Measurements from ENCODE around the gene SLC23A3.
A peak's percentile ranks its signal among the peaks of the same experiment; 100 is the strongest.

Gene SLC23A3

GRCh38 chr2:219186754-219187456, 17.1 kb upstream of the SLC23A3 start:
- peaks cover 17% of the 10 kb centered on the region for H3K4me1 Mint-ChIP-seq (ENCODE audit: low read depth)
- no peaks in the 10 kb centered on the region for H3K9me3 Mint-ChIP-seq
- H3K4me3 Mint-ChIP-seq, result no peak overlapping the region
- H3K27ac Mint-ChIP-seq, result peak overlapping the region; percentile 41
- no peaks in the 10 kb centered on the region for H3K27me3 Mint-ChIP-seq (ENCODE audit: low read depth)
- peaks cover 27% of the 10 kb centered on the region for H3K36me3 Mint-ChIP-seq (ENCODE audit: low read depth)

- no peak overlapping the region for H3K4me3 Mint-ChIP-seq
- H3K4me1 Mint-ChIP-seq (ENCODE audit: low read depth), result peaks cover 41% of the 10 kb centered on the region
- H3K36me3 Mint-ChIP-seq (ENCODE audit: low read depth), result peaks cover 42% of the 10 kb centered on the region
- peak overlapping the region; percentile 59 for H3K27ac Mint-ChIP-seq
- no peaks in the 10 kb centered on the region for H3K9me3 Mint-ChIP-seq
- no peaks in the 10 kb centered on the region for H3K27me3 Mint-ChIP-seq (ENCODE audit: low read depth)
These were observed 14.3 kb upstream of the SLC23A3 start for GRCh38 chr2:219184121-219184520.

DNA sequence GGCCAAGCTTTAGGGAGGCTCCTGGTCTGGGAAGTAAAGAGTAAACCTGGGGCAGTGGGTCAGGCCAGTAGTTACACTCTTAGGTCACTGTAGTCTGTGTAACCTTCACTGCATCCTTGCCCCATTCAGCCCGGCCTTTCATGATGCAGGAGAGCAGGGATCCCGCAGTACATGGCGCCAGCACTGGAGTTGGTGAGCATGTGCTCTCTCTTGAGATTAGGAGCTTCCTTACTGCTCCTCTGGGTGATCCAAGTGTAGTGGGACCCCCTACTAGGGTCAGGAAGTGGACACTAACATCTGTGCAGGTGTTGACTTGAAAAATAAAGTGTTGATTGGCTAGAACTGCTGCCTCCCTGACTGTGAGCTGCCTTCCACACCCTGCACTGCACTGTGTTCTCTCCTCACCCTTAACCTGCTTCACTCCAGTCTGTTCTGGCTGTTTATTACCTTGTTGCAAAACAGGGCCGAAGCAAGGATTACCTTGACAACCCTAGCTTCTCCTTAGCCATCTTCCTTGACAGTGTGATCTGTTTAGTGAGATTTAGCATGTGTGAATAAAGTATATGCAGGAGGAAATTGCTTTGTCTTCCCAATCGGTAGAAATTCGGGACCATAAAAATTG, 13.4 kb upstream of the SLC23A3 start:
- Mint-ChIP-seq H3K36me3 (ENCODE audit: low read depth) (peaks cover 42% of the 10 kb centered on the region), H3K4me3 (no peak overlapping the region), H3K4me1 (ENCODE audit: low read depth) (peaks cover 47% of the 10 kb centered on the region), H3K27me3 (ENCODE audit: low read depth) (no peaks in the 10 kb centered on the region), H3K9me3 (no peaks in the 10 kb centered on the region), H3K27ac (no peak overlapping the region)

DNA sequence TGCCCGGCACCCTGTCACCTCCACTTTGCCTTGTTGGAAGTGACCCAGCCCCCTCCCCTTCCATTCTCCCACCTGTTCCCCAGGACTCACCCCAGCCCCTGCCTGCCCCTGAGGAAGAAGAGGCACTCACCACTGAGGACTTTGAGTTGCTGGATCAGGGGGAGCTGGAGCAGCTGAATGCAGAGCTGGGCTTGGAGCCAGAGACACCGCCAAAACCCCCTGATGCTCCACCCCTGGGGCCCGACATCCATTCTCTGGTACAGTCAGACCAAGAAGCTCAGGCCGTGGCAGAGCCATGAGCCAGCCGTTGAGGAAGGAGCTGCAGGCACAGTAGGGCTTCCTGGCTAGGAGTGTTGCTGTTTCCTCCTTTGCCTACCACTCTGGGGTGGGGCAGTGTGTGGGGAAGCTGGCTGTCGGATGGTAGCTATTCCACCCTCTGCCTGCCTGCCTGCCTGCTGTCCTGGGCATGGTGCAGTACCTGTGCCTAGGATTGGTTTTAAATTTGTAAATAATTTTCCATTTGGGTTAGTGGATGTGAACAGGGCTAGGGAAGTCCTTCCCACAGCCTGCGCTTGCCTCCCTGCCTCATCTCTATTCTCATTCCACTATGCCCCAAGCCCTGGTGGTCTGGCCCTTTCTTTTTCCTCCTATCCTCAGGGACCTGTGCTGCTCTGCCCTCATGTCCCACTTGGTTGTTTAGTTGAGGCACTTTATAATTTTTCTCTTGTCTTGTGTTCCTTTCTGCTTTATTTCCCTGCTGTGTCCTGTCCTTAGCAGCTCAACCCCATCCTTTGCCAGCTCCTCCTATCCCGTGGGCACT, 12.7 kb upstream of the SLC23A3 start:
- no peak overlapping the region for H3K4me3 Mint-ChIP-seq
- no peaks in the 10 kb centered on the region for H3K9me3 Mint-ChIP-seq
- no peak overlapping the region for H3K27ac Mint-ChIP-seq
- no peaks in the 10 kb centered on the region for H3K27me3 Mint-ChIP-seq (ENCODE audit: low read depth)
- peaks cover 48% of the 10 kb centered on the region for H3K4me1 Mint-ChIP-seq (ENCODE audit: low read depth)
- H3K36me3 Mint-ChIP-seq (ENCODE audit: low read depth), result peaks cover 42% of the 10 kb centered on the region

- peaks cover 50% of the 10 kb centered on the region for H3K4me1 Mint-ChIP-seq (ENCODE audit: low read depth)
- H3K4me3 Mint-ChIP-seq, result peak overlapping the region; percentile 28
- H3K27ac Mint-ChIP-seq, result peak overlapping the region; percentile 49
- H3K9me3 Mint-ChIP-seq, result no peaks in the 10 kb centered on the region
- H3K27me3 Mint-ChIP-seq (ENCODE audit: low read depth), result no peaks in the 10 kb centered on the region
- peaks cover 38% of the 10 kb centered on the region for H3K36me3 Mint-ChIP-seq (ENCODE audit: low read depth)
These were observed 11.7 kb upstream of the SLC23A3 start for GRCh38 chr2:219181531-219181930.

DNA sequence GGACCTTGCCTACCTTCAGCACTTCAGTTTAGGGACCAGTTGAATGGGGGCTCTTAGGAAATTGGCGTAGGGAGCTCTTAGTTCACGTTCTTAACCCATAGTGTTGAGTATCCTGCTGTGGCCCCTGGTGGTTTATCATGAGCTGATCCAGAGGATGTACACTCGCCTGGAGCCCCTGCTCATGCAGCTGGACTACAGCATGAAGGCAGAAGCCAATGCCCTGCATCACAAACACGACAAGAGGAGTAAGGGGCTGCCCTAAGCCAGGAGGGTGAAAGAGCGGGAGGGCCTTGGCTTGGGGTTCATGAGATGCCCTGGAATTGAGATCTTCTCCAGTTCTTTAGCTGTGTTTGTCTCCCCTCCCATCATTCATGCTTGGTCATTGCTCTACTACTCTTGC, 11.1 kb upstream of the SLC23A3 start:
- peak overlapping the region; percentile 41 for H3K27ac Mint-ChIP-seq
- peak overlapping the region; percentile 59 for H3K4me3 Mint-ChIP-seq
- peaks cover 38% of the 10 kb centered on the region for H3K36me3 Mint-ChIP-seq (ENCODE audit: low read depth)

GRCh38 chr2:219179601-219180465, 10.0 kb upstream of the SLC23A3 start:
- Mint-ChIP-seq H3K4me3 (peak overlapping the region; percentile 89), H3K27me3 (ENCODE audit: low read depth) (no peaks in the 10 kb centered on the region), H3K4me1 (ENCODE audit: low read depth) (peaks cover 57% of the 10 kb centered on the region), H3K9me3 (no peaks in the 10 kb centered on the region), H3K27ac (peak overlapping the region; percentile 84), H3K36me3 (ENCODE audit: low read depth) (peaks cover 31% of the 10 kb centered on the region)

More for the DNA sequence above, 11.1 kb upstream of the SLC23A3 start:
- H3K4me1 Mint-ChIP-seq (ENCODE audit: low read depth), result peaks cover 51% of the 10 kb centered on the region
- H3K27me3 Mint-ChIP-seq (ENCODE audit: low read depth), result no peaks in the 10 kb centered on the region
- H3K9me3 Mint-ChIP-seq, result no peaks in the 10 kb centered on the region

DNA sequence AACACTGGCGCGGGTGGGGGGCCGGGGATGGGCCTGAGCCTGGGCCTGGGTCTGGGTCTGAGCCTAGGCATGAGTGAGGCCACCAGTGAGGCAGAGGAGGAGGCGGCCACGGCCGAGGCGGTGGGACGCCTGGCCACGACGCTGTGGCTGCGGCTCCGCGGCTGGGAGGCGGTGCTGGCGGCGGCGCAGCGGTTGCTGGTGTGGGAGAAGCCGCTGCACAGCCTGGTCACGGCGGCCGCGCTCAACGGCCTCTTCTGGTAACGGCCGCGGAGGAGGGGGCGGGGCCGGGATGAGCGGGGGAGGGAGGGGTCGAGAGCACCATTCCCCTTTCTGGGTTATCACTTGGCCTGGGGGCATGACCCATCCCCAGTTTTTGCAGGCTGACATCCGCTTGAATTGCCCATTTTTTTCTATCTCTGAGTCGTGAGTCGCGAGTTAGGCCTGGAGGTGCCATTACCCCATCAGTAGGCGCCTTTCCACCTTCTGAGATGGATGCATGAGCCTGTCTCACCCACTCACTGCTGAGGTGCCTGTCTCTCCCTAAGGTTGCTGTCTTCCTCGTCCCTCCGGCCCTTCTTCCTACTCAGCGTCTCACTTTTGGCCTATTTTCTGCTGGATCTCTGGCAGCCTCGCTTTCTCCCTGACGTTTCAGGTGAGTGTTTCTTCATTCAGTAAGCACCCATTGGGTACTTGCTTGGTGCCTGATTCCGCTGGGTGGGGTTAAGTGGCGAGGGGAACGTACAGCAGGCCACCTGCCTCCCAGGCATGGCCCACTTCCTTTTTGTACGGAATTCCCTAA, 8.7 kb upstream of the SLC23A3 start:
- H3K27me3 Mint-ChIP-seq (ENCODE audit: low read depth), result no peaks in the 10 kb centered on the region
- peak overlapping the region; percentile 89 for H3K4me3 Mint-ChIP-seq
- no peaks in the 10 kb centered on the region for H3K9me3 Mint-ChIP-seq
- peak overlapping the region; percentile 84 for H3K27ac Mint-ChIP-seq
- peaks cover 33% of the 10 kb centered on the region for H3K36me3 Mint-ChIP-seq (ENCODE audit: low read depth)
- H3K4me1 Mint-ChIP-seq (ENCODE audit: low read depth), result peaks cover 60% of the 10 kb centered on the region

DNA sequence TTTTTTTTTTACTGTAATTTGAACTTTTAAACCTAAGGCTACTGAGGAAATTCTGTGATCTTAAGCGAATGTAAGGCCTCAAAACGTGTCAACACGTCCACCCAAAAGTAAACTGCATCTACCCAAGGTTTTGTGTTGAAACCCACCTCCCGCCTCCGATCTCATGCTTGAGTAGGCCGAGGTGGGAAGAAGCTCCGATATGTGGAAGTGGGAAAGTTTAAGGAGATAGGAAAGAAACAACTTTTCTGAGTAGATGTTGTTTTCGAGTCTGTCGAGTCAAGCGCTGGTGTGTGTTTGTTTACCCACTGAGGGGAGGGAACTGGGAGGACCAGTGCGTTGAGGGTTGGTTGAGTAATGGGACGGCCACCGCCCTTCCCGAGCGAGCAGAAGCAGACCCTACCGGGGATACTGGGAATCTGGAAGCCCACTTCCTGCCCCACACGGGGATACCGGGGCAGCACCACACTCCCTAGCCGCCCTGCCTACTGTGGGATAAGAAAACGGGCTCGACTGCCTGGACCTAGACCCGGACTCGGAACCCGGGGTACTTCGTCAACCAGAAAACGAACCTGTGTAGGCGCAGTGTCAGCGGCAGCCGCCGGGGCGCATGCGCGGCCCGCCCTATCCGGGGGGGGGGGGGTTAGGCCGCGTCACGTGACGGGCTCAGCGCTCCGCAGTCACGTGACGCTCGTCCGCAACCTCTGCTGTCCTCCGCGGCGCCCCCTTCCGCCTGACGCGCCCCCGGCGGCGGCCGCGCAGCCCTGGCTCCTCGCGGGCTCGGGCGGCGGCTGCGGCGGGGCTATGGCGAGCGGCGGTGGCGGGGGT, 7.9 kb upstream of the SLC23A3 start, which contains the start of gene RETREG2:
RETREG2 (plus strand) TSS at position 724 of the 825 bp plus-strand sequence; CDS start at position 802, 78 bp downstream.
- peak within 1 kb of the TSS; percentile 89 for H3K4me3 Mint-ChIP-seq
- H3K9me3 Mint-ChIP-seq, result no peaks in the 10 kb centered on the region
- H3K27ac Mint-ChIP-seq, result peak within 1 kb of the TSS; percentile 94
- H3K4me1 Mint-ChIP-seq (ENCODE audit: low read depth), result peaks cover 53% of the 10 kb centered on the region
- H3K36me3 Mint-ChIP-seq (ENCODE audit: low read depth), result peaks cover 32% of the 10 kb centered on the region
- no peaks in the 10 kb centered on the region for H3K27me3 Mint-ChIP-seq (ENCODE audit: low read depth)

GRCh38 chr2:219176818-219177551, 7.2 kb upstream of the SLC23A3 start, which contains the start of gene CNPPD1:
Gene CNPPD1, minus strand, starts transcription at chr2:219176925. Its CDS starts 97 bp downstream, at chr2:219176828.
- Mint-ChIP-seq H3K27me3 (ENCODE audit: low read depth) (no peaks in the 10 kb centered on the region), H3K27ac (peak within 1 kb of the TSS; percentile 94), H3K4me1 (ENCODE audit: low read depth) (peaks cover 53% of the 10 kb centered on the region), H3K9me3 (no peaks in the 10 kb centered on the region), H3K36me3 (ENCODE audit: low read depth) (peaks cover 35% of the 10 kb centered on the region), H3K4me3 (peak within 1 kb of the TSS; percentile 82)

DNA sequence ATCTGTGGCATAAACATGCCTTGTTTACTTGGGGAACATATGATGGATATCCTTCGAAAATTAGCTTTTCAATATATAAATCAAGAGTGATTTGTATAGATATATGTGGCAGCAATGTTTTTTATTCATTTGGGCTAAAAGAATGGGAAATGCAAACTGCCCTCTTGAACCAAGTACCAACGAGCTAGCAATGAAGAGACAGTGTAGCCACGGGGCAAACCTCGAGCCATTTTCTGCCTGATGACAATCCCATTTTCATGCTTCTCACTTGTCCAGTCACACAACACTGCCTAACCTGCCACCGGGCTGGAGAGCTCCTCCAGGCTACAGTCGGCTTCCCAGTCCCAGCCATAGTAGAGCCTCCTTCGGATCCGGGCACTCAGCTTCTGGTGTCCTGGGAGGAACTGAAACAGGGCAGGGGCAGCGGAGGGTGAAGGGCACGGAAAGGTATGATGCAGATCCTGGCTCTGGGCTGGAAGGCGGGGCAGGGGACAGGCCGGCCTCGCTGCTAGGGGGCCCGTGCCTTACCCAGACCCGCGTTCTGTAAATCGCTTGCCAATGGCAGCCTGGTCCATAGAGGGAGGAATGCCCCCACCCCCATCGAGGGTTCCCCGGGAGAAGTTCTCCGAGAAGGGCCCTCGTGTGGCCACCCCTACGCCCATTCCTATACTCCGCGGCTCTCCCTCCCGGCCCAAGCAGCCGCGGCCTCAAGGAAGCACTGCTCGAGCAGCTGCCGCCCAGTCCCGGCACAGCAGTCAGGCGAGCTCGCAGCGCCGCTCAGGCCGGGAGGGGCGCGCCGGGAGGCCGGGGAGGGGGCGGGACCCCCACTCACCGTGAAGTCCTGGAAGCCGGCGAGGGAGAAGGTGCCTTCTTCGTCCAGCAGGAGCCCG, 6.3 kb upstream of the SLC23A3 start:
- Mint-ChIP-seq H3K4me1 (ENCODE audit: low read depth) (peaks cover 47% of the 10 kb centered on the region), H3K4me3 (peak overlapping the region; percentile 82), H3K27me3 (ENCODE audit: low read depth) (no peaks in the 10 kb centered on the region), H3K36me3 (ENCODE audit: low read depth) (peaks cover 32% of the 10 kb centered on the region), H3K27ac (peak overlapping the region; percentile 83), H3K9me3 (no peaks in the 10 kb centered on the region)
